K562 (cell line): ENCODE measurements around the gene IZUMO4. TPM values are rescaled to one million over a fixed set of nuclear protein-coding genes. Genes with fewer than 3 reads are reported as not detected.
A peak's percentile ranks its signal among the peaks of the same experiment; 100 is the strongest.

ENCODE experiments used
- ATF7 ChIP-seq: fragments of 450-650 bp; IDR thresholded peaks from 2 replicates; pipeline ENCODE4 v1.7.1; 2014; ENCODE audit warnings: mild to moderate bottlenecking, moderate library complexity
- C11orf30 ChIP-seq: fragments of 450-650 bp; IDR thresholded peaks from 2 replicates; pipeline ENCODE4 v1.6.1; 2016; ENCODE audit warnings: low read depth, mild to moderate bottlenecking
- CHD1 ChIP-seq: fragments of 200-600 bp; sonication (generic); IDR thresholded peaks from one replicate; pipeline ENCODE4 v1.6.1; 2012; ENCODE audit warnings: mild to moderate bottlenecking, moderate library complexity, low read length, inconsistent platforms
- CXXC5 ChIP-seq: fragments of 250-450 bp; sonication (Bioruptor Pico); IDR thresholded peaks from 2 replicates; pipeline ENCODE4 v1.8.0; 2022; ENCODE audit warnings: inconsistent platforms, mild to moderate bottlenecking, moderate library complexity
- ESRRB ChIP-seq: fragments of 250-450 bp; sonication (Bioruptor Pico); IDR thresholded peaks from 2 replicates; pipeline ENCODE4 v1.5.0; 2020; ENCODE audit warnings: mild to moderate bottlenecking, moderate library complexity, borderline replicate concordance
- GABPB1 ChIP-seq: sonication (generic); formaldehyde crosslinking; IDR thresholded peaks from 2 replicates; pipeline ENCODE4 v1.8.0; 2022; ENCODE audit warnings: mild to moderate bottlenecking, missing genetic modification reagents
- JUND ChIP-seq, 2 experiments: IDR thresholded peaks; 2 replicates in 1 of 2; 3 replicates in 1 of 2; pipeline ENCODE4 v1.6.1; 2011; ENCODE audit warnings: borderline replicate concordance in 2 of 2, low read depth in 2 of 2, low read length in 2 of 2, improper control_type of control experiment in 1 of 2, missing biosample characterization in 1 of 2, missing genetic modification characterization in 1 of 2, missing genetic modification reagents in 1 of 2
- NR3C1 ChIP-seq: sonication (generic); formaldehyde crosslinking; IDR thresholded peaks from 2 replicates; pipeline ENCODE4 v1.8.1; 2022; ENCODE audit warnings: missing genetic modification reagents
- POLR2B ChIP-seq: fragments of 450-650 bp; IDR thresholded peaks from 2 replicates; pipeline ENCODE4 v1.6.1; 2018; ENCODE audit warnings: low read depth; ENCODE audit not compliant: partially characterized antibody
- SIN3B ChIP-seq: fragments of 450-650 bp; IDR thresholded peaks from 2 replicates; pipeline ENCODE4 v1.6.1; 2017; ENCODE audit warnings: low read depth, mild to moderate bottlenecking, moderate library complexity
- SRSF9 ChIP-seq: fragments of 200-400 bp; formaldehyde crosslinking; IDR thresholded peaks from 2 replicates; pipeline ENCODE4 v1.6.1; 2017; ENCODE audit warnings: low read depth, low read length, borderline replicate concordance
- TBP ChIP-seq: optimal IDR thresholded peaks from 2 replicates; pipeline ENCODE3; 2011; ENCODE audit warnings: low read depth, low read length, improper control_type of control experiment
- ZNF134 ChIP-seq: fragments of 250-450 bp; sonication (Bioruptor Pico); conservative IDR thresholded peaks from 2 replicates; pipeline ENCODE4 v1.4.0; 2020
- polyA plus RNA-seq, 8 experiments: library from polyadenylated mRNA; depleted of rRNA in 4 of 8; stranded (reverse) in 5 of 8; unstranded in 3 of 8; fragments of >200 nt; fragmentation: Nextera tagmentation in 2 of 8; fragmentation: Illumina TruSeq in 1 of 8; extraction: Ambion mirVana in 2 of 8; extraction: Trizol in 1 of 8; gene quantifications; 2 replicates each; pipeline versions ENCODE4 v1.2.1 to v1.2.3, GENCODE V29; 2011 to 2014; ENCODE audit warnings: inconsistent platforms in 1 of 8, missing spikeins in 1 of 8
- total RNA-seq, 7 experiments: library from RNA; depleted of rRNA in 6 of 7; stranded (reverse); fragments of >200 nt in 6 of 7; fragmentation: Illumina TruSeq in 2 of 7; extraction: Trizol in 2 of 7; gene quantifications; 2 replicates each; pipeline versions ENCODE4 v1.2.1 to v1.2.3, GENCODE V29; 2011 to 2021; ENCODE audit warnings: low replicate concordance in 1 of 7
- TF ChIP-seq, protein P1 (sequence below): fragments of 450-650 bp; IDR thresholded peaks from 2 replicates; pipeline ENCODE4 v1.6.1; 2016; ENCODE audit warnings: low read depth, mild to moderate bottlenecking, moderate library complexity
- TF ChIP-seq, protein P2 (sequence below): sonication (generic); formaldehyde crosslinking; IDR thresholded peaks from 2 replicates; pipeline ENCODE4 v1.8.0; 2023; ENCODE audit warnings: mild to moderate bottlenecking, missing genetic modification reagents
- TF ChIP-seq, protein P3 (sequence below): sonication (generic); formaldehyde crosslinking; IDR thresholded peaks from 2 replicates; pipeline ENCODE4 v1.8.1; 2023; ENCODE audit warnings: mild to moderate bottlenecking, missing genetic modification reagents
- TF ChIP-seq, protein P4 (sequence below), 2 experiments: fragments of 150-350 bp in 1 of 2; IDR thresholded peaks; 2 replicates each; pipeline ENCODE4 v1.6.1; 2012 to 2016; ENCODE audit warnings: low read depth in 2 of 2, low read length in 2 of 2, mild to moderate bottlenecking in 1 of 2, moderate library complexity in 1 of 2

The IZUMO4 gene
- total and polyA plus RNA-seq, 9 of the 15 experiments (the other 6 are each of a cell fraction or from before 2014, with no cell fraction given) = 0.07 to 3.9 (median 1.2) TPM

DNA sequence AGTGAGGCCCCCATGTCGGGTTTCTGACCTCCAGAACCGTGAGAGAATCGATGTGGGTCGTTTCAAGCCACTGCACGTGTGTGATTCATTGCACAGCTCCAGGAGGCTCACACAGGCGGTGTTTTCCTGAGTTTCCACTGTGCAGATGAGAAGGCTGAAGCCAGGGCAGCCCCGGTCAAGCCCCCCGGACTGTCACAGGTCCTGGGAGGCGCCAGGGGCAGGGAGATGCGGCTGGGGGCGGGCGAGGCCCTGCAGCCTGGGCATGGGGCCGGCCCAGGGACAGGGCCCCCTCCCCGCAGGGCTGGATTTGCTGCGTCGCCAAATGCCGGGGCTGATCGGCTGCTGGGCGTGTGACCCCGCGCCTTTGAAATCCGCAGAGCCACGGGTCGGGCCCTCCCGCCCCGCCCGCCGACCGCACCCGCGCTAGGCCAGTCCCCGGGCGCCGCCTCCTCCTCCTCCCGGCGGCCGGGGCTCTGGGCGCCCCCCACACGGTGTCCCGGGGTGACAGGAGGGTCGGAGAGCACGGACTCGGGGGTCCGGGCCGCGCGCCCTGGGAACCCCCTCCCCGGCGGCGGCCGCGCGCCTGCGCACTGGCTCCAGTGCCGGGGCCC is 35.7 kb upstream of the IZUMO4 start (continued):
- no peak for TF ChIP-seq ESRRB (CRISPR knock-in tag)
- TF ChIP-seq CHD1 = peak; percentile 9
- peak; percentile 41 for TF ChIP-seq POLR2B
- TF ChIP-seq SIN3B = peak; percentile 55; the same call in 1 of the 2 replicates
- TF ChIP-seq JUND (IDR thresholded peaks at IDR 0.05; ENCODE audit: borderline replicate concordance, low read depth, low read length) = no peak
- TF ChIP-seq JUND (tag; IDR thresholded peaks at IDR 0.05; ENCODE audit: borderline replicate concordance, low read depth, low read length) = no peak
- TF ChIP-seq, protein P1, sequence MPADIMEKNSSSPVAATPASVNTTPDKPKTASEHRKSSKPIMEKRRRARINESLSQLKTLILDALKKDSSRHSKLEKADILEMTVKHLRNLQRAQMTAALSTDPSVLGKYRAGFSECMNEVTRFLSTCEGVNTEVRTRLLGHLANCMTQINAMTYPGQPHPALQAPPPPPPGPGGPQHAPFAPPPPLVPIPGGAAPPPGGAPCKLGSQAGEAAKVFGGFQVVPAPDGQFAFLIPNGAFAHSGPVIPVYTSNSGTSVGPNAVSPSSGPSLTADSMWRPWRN = 0 out of 2 replicates have a peak, but pooled peaks have one; percentile 30
- TF ChIP-seq CXXC5 = peak; percentile 85
- peak; percentile 69; the same call in 1 of the 2 replicates for TF ChIP-seq GABPB1 (CRISPR knock-in tag)
- TF ChIP-seq, protein P2, sequence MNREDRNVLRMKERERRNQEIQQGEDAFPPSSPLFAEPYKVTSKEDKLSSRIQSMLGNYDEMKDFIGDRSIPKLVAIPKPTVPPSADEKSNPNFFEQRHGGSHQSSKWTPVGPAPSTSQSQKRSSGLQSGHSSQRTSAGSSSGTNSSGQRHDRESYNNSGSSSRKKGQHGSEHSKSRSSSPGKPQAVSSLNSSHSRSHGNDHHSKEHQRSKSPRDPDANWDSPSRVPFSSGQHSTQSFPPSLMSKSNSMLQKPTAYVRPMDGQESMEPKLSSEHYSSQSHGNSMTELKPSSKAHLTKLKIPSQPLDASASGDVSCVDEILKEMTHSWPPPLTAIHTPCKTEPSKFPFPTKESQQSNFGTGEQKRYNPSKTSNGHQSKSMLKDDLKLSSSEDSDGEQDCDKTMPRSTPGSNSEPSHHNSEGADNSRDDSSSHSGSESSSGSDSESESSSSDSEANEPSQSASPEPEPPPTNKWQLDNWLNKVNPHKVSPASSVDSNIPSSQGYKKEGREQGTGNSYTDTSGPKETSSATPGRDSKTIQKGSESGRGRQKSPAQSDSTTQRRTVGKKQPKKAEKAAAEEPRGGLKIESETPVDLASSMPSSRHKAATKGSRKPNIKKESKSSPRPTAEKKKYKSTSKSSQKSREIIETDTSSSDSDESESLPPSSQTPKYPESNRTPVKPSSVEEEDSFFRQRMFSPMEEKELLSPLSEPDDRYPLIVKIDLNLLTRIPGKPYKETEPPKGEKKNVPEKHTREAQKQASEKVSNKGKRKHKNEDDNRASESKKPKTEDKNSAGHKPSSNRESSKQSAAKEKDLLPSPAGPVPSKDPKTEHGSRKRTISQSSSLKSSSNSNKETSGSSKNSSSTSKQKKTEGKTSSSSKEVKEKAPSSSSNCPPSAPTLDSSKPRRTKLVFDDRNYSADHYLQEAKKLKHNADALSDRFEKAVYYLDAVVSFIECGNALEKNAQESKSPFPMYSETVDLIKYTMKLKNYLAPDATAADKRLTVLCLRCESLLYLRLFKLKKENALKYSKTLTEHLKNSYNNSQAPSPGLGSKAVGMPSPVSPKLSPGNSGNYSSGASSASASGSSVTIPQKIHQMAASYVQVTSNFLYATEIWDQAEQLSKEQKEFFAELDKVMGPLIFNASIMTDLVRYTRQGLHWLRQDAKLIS (CRISPR knock-in tag) = peak; percentile 80
- TF ChIP-seq, protein P3, sequence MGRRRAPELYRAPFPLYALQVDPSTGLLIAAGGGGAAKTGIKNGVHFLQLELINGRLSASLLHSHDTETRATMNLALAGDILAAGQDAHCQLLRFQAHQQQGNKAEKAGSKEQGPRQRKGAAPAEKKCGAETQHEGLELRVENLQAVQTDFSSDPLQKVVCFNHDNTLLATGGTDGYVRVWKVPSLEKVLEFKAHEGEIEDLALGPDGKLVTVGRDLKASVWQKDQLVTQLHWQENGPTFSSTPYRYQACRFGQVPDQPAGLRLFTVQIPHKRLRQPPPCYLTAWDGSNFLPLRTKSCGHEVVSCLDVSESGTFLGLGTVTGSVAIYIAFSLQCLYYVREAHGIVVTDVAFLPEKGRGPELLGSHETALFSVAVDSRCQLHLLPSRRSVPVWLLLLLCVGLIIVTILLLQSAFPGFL = peak; percentile 66; the same call in 1 of the 2 replicates
- no peak for TF ChIP-seq SRSF9
- peak; percentile 45 for TF ChIP-seq TBP
- no peak for TF ChIP-seq ATF7
- TF ChIP-seq, protein P4, sequence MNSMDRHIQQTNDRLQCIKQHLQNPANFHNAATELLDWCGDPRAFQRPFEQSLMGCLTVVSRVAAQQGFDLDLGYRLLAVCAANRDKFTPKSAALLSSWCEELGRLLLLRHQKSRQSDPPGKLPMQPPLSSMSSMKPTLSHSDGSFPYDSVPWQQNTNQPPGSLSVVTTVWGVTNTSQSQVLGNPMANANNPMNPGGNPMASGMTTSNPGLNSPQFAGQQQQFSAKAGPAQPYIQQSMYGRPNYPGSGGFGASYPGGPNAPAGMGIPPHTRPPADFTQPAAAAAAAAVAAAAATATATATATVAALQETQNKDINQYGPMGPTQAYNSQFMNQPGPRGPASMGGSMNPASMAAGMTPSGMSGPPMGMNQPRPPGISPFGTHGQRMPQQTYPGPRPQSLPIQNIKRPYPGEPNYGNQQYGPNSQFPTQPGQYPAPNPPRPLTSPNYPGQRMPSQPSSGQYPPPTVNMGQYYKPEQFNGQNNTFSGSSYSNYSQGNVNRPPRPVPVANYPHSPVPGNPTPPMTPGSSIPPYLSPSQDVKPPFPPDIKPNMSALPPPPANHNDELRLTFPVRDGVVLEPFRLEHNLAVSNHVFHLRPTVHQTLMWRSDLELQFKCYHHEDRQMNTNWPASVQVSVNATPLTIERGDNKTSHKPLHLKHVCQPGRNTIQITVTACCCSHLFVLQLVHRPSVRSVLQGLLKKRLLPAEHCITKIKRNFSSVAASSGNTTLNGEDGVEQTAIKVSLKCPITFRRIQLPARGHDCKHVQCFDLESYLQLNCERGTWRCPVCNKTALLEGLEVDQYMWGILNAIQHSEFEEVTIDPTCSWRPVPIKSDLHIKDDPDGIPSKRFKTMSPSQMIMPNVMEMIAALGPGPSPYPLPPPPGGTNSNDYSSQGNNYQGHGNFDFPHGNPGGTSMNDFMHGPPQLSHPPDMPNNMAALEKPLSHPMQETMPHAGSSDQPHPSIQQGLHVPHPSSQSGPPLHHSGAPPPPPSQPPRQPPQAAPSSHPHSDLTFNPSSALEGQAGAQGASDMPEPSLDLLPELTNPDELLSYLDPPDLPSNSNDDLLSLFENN (IDR thresholded peaks at IDR 0.05; ENCODE audit: low read depth in 2 of 2, low read length in 2 of 2) = peak in 1 of 2 experiments; percentile 40; a peak in 1 of 4 replicates
- no peak for TF ChIP-seq NR3C1 (CRISPR knock-in tag)
- TF ChIP-seq C11orf30 = peak; percentile 72
- no peak for TF ChIP-seq ZNF134 (CRISPR knock-in tag)
